ENCODE results near the gene WASHC3.

Gene WASHC3

GRCh38 chr12:102059343-102059742, 2.4 kb downstream of the WASHC3 start:
- no peak for DNase-seq (ENCODE audit: extremely low read depth, low read depth)
- no peak for TF ChIP-seq CTCF (IDR thresholded peaks at IDR 0.05; ENCODE audit: low read depth, low read length)

DNA sequence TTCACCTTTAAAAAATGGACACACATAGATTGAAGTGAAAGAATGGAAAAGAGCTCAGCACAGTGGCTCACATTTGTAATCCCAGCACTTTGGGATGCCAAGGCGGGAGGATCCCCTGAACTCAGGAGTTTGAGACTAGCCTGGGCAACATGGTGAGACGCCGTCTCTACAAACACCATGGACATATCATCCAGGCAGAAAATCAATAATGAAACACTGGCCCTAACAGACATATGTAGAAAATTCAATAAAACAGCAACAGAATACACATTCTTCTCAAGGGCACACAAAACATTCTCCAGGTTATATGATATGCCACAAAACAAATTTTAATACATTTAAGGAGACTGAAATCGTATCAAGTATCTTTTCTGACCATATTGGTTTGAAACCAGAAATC, 7.4 kb downstream of the WASHC3 start:
- DNase-seq (ENCODE audit: extremely low read depth, low read depth): no peak
- no peak for TF ChIP-seq CTCF (IDR thresholded peaks at IDR 0.05; ENCODE audit: low read depth, low read length)

DNA sequence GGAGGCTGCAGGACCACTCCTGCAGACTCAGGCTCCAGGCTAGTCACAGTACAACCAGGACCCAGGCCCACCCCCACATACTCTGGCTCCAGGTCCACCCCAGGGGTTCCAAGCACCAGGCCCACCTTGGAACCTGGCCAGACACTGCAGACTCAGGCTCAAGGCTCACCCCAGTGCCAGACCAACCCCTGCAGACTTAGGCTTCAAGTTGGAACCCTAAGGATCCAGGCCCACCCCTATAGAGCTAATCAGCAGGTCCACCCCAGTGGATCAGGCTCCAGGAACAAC, 8.8 kb downstream of the WASHC3 start:
- DNase-seq (ENCODE audit: extremely low read depth, low read depth): no peak
- TF ChIP-seq CTCF (IDR thresholded peaks at IDR 0.05; ENCODE audit: low read depth, low read length): no peak

- no peak for DNase-seq (ENCODE audit: extremely low read depth, low read depth)
- no peak for TF ChIP-seq CTCF (IDR thresholded peaks at IDR 0.05; ENCODE audit: low read depth, low read length)
Measured at GRCh38 chr12:102052192-102053061, 9.4 kb downstream of the WASHC3 start.

- TF ChIP-seq CTCF (IDR thresholded peaks at IDR 0.05; ENCODE audit: low read depth, low read length): no peak
- DNase-seq (ENCODE audit: extremely low read depth, low read depth): no peak
Measured at GRCh38 chr12:102051431-102051965, 10.3 kb downstream of the WASHC3 start.

DNA sequence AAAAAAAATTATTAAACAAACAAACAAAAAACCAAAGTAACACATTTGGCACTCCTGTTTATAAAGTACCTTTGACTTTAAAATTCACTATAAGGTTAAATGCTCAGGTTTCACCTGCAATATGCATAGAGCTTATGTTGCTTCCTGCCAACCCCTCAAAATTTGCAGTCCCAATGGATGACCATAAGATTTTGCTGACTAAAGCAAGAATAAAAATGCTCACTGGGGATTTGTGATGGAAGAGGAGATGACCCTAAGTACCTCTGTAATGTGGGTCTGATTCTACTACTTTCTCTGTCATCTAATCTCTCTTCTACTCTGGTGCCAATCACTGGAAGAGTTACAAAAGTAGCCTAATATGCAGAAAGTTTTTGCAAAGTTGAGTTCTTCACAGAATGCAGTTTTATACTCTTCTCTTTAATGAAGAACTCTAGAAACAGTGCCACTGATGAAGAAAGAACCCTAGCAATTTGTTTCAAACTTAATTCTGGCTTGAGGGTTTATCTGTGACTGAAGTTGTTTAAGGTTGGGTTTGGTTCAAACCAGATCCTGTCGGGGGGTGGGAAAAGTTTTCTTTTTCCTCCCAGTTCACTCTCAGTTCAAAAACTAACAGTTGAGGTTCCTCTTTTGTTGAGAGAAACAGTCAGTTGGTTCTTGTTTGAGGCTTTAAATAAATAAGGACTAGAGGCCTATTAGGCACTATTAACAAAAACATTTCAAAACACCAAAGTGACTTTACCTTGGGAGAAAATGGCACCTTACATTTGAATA, 10.9 kb downstream of the WASHC3 start:
- DNase-seq (ENCODE audit: extremely low read depth, low read depth): no peak
- TF ChIP-seq CTCF (IDR thresholded peaks at IDR 0.05; ENCODE audit: low read depth, low read length): no peak

GRCh38 chr12:102043928-102044327, 17.9 kb downstream of the WASHC3 start:
- no peak for DNase-seq (ENCODE audit: extremely low read depth, low read depth)
- no peak for TF ChIP-seq CTCF (IDR thresholded peaks at IDR 0.05; ENCODE audit: low read depth, low read length)
